ENCODE measurements around the gene SUPV3L1.
"Not testable (repeated sequence)": the region's sequence is repeated elsewhere in the genome, so short reads cannot be mapped to it uniquely, and the experiment has no call there.

The SUPV3L1 gene

DNA sequence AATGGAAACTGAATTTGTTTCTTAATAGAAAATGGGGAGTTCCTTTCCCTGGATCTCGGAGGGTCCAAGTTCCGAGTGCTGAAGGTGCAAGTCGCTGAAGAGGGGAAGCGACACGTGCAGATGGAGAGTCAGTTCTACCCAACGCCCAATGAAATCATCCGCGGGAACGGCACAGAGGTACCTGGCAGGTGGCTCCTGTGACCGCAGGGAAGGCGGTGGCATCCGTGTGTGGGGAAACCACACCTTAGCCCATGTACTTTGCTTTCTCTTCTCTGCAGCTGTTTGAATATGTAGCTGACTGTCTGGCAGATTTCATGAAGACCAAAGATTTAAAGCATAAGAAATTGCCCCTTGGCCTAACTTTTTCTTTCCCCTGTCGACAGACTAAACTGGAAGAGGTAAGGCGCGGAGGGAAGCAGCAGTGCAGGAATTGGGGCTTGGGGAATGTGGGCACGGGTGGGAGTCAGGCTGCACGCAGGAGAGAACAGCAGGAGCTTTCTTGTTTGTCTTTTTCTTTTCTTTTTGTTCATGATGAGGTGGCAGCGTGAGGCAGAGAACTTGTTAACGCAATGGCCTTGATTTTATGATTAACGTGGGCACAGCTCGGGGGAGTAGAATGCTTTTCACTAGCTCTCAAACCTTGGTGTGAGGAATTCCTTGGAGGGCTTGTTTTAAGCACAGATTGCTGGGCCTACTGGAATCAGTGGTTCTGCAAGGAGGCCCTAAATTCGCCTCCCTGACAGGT lies 52.9 kb downstream of the SUPV3L1 start:
- DNase-seq, result no peak

DNA sequence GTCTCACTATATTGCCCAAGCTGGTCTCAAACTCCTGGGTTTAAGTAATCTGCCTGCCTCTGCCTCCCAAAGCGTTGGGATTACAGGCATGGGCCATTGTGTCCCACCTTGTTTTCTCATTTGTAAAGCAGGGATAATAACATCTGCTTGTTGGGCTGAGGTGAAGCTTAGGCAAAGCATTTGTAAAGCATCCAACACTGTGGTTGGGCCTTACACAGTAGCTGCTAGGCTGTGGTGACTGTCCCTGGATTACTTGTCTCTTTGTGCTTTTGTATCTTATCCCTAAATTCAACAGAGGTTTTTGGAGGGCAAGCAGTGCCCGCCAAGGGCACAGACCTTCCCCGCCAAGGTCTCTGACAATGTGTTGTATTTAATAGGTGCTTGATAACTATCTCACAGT lies 54.4 kb downstream of the SUPV3L1 start:
- no peak for DNase-seq

DNA sequence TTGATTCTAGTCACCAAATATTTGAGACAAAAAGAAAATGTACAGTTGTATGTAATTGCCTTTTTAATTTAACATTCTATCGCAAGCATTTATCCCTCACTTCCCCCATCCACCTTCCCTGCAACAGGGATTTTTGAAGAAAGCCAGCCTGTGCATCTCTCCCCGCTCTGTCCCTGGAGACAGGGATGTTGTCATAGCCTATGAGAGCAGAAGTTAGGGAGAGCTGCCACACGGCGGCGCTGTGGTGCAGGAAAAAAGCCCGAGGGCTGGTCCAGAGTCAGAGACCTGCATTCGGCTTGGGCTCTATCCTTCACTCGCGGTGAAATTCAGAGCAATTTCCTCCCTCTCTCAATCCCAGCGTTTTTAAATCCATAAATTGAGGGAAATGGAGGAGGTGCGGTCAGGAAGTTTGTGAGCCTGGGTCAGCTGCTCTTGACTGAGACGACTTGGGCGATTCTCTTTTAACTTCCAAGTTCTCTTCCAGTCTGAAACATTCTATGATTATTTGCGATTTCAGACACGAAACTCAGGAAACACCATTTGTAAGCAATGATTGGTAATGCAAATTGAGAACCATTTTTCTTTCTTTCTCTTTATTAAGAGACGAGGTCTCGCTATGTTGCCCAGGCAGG lies 57.6 kb downstream of the SUPV3L1 start:
- DNase-seq, result peak; percentile 80

DNA sequence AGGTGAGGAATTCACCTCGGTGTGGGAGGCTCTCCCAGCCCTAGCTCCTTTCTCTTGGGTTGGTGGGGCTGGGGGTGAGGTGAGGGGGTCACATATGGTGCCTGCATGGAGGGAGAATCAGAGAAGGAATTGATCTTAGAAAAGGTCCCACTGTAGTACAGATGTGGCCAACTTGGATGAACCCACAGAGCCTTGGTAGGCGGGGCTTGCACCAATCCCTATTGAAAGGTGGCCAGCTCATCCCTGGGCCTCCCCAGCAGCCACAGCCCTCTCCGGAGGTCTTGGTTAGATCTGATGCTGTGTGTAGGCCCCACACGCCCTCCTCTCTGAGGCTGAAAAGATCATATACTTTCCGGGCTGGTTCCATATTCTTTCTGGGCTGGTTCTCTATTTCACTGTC lies 59.1 kb downstream of the SUPV3L1 start:
- no peak for DNase-seq

DNA sequence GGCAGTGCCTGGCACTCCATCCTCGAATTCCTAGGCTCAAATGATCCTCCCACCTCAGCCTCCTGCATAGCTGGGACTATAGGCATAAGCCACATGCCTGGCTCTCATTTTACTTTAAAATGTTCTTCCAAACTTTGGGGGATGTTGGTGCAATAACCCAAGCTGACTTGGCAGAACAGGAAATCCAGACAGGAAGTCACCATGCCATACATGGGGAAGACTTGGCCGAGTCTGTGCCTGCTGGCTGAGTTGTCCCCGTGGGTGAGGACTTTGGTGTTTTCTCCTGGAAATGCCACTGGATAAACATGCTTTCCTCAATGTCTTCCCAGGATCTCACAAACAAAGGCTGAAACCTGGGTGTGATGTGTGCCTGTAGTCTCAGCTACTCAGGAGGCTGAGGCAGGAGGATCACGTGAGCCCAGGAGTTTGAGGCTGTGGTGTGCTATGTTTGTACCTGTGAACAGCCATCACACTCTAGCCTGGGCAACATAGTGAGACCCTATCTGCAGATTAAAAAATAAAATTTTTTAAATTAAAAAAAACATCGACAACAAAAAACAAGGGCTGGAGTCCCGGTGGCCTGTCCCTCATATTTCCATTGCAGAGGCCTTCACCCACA lies 59.9 kb downstream of the SUPV3L1 start:
- DNase-seq, result no peak

DNA sequence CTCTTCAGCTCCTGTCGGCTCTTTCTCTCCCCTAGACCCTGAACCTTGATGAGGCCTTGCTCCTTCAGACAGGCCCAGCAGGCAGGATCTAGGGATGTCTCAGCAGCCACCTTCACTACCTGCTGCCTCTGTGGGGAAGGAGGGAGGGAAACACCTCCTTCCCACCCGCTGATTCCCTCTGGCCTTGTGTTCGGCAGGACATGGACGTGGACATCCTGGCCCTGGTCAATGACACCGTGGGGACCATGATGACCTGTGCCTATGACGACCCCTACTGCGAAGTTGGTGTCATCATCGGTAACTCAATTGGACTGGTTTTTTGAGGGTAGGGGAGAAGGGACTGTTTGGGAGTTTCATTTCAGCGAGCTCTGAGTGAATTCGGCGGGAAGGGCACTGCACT lies 60.4 kb downstream of the SUPV3L1 start:
- DNase-seq, result no peak

DNA sequence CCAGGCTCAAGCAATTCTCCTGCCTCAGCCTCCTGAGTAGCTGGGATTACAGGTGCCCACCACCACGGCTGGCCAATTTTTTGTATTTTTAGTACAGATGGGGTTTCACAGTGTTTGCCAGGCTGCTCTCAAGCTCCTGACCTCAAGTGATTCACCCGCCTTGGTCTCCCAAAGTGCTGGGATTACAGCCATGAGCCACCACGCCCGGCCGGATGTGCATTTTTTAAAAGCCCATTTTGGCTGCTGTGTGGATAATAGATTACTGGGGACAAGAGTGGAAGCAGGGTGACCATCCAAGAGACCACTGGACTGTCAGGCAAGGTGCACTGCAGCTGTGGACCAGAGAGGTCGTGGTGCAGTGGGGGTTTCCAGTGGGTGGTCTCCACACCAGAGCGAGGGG lies 61.5 kb downstream of the SUPV3L1 start:
- no peak for DNase-seq

DNA sequence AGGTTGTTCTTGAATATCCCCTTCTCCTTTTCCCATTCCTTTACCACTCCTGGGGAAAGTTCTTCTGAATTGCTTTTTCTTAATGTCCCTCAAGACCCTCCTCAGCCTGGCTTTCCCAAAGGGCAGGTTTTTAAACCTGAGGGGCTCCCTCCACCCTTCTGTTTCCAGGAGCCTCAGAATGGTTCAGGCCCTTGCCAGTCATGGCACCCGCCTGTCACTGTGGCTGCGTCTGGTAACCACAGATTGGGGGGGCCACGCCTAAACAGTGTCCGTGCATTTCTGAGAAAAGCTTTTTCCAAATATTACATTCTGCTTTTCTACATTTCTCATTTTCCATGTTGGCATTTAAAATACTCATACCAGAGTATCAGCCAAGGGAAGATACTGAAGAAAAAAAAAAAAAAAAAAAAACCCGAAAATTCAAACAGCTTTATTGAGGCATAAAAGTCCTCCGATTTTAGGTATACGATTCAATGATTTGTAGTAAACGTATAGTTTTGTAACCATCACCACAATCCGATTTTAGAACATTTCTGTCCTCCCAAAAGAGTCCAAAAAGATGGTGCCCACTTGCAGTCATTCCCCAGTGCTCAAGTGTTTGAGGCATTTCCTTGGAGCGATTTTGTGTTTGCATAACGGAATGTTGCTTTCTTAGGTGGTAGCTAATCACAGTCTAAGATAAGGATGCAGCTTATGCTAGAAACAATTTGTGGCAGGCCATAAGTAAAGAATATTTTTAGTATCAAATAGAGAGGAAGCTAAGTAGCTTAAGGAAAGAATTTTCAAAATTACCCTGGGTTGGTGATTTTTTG lies 62.2 kb downstream of the SUPV3L1 start:
- DNase-seq, result no peak

DNA sequence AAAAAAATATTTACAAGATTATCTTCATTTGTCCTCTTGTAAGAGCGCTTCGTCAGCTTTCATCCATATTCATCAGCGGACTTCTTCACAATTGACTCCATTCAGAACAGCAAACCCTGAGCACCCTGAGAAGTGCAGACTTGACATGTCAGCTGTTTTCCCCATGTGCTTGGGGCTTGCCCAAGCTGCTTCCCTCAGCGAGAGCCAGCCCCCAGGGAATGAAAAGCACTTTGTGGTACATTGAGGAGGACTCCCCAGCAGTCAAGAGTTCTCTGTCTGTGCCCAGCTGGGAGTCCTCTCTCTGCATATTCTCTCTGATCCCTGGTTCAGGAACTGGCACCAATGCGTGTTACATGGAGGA lies 62.8 kb downstream of the SUPV3L1 start:
- DNase-seq, result no peak

DNA sequence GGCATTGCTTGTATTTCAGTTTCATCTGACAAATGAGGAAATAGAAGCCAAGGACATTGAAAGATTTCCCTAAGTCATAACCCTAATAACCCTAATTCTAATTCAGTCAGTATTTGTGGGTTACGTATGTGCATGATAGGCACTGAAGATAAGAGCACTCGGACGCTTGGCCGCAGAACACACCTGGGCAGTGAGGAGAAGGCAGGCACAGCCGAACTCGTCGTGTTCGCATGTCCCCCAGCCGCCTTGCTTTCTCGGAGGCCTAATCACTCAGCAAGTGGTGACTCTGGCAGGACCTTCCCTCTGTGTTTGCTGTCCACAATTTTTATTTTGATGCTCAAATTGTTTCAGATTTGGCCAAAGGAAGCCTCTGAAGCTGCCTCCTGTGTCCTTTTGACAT lies 63.8 kb downstream of the SUPV3L1 start:
- no peak for DNase-seq

DNA sequence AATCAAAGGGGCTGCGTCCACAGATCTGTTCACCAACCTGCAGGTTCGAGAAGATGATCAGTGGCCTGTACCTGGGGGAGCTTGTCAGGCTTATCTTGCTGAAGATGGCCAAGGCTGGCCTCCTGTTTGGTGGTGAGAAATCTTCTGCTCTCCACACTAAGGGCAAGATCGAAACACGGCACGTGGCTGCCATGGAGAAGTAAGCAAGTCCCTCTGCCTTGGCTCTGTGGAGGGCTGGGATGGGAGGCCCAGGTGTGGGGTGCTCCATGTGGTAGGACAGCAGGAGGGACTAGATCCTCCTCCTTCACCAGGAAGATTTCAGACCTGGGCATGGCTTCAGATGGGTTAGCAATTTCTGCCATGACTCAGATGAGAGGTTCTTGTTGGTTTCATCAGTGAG lies 66.0 kb downstream of the SUPV3L1 start:
- no peak for DNase-seq

DNA sequence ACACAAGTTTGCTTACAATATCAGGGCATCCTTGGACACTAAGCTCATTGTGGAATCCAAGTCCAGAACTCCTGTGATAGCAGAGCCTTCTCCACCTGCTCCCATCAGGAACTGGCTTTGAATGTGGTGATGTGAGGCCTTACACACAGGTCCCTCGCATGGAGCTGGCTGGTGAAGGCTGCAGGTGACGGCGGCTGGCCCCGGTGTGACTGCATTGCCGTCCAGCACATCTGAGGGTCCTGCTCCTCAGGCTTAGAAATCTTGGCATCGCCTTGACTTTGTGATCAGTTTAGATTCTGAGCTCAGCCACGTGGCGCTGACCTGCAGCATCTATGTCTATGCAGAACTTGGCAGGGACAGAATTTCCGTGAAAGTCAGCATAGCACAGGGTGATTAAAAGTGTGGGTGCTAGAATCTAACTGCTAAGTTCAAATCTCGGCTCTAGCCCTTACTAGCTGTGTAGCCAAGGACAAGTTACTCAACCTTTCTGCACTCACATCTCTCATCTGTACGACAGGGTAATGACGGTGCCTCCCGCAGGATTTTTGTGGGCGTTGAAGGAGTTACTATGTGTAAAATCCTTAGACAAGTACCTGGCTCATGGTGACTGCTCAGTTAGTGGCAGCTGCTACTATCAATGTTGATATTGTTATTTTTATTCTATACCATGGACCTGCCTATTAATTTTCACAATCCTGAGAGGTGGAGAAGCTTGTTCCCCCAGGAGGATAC lies 66.7 kb downstream of the SUPV3L1 start:
- DNase-seq, result no peak

DNA sequence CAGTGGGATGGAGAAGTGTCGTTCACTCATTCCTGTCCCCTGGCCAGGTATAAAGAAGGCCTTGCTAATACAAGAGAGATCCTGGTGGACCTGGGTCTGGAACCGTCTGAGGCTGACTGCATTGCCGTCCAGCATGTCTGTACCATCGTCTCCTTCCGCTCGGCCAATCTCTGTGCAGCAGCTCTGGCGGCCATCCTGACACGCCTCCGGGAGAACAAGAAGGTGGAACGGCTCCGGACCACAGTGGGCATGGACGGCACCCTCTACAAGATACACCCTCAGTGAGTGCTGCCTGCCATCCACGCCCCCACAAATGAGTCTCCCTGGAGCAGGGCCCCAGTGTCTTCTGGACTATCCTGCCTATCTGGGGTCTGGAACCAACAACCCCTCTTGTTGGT lies 67.3 kb downstream of the SUPV3L1 start:
- no peak for DNase-seq

DNA sequence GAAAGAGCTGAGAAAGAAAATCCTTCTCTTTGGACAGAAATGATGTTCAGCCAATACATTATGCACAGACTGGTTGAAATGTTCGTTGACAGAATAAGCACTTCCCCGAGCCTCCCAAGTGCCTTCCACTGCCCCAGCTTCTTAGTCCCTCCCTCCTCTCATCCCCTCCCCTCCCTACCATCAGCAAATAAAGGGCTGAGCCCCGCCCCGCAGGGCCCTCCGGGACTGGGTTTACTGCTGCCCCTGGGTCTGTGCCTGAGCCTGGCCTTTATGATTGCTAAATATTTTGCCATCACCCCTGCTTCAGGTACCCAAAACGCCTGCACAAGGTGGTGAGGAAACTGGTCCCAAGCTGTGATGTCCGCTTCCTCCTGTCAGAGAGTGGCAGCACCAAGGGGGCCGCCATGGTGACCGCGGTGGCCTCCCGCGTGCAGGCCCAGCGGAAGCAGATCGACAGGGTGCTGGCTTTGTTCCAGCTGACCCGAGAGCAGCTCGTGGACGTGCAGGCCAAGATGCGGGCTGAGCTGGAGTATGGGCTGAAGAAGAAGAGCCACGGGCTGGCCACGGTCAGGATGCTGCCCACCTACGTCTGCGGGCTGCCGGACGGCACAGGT lies 68.2 kb downstream of the SUPV3L1 start:
- DNase-seq, result no peak

DNA sequence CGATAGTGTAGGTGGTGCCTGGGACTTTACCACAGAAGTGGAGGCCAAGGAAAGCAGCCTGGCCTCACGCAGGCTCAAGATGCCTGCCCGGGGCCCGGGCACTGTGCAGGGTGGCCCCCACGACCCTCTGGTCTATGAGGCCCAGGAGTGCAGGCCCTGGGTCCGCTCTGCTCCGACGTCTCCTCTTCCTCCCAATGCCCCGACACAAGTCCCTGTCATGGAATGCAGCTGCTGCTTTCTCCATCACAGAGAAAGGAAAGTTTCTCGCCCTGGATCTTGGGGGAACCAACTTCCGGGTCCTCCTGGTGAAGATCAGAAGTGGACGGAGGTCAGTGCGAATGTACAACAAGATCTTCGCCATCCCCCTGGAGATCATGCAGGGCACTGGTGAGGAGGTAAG lies 70.0 kb downstream of the SUPV3L1 start:
- DNase-seq, result no peak

DNA sequence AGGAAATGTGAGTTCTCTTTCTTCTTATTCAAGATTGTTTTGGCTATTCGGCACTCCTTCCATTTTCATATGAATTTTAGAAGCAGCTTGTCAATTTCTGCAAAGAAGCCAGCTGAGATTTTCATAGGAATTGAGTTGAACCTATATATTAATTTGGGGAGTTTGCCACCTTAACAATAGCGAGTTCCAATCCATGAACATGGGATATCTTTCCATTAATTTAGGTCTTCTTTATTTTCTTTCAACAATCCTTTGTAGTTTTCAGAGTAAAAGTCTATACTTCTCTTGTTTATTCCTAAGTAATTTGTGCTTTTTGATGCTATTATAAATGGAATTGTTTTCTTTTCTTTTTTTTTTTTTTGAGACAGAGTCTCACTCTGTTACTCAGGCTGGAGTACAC lies 71.4 kb downstream of the SUPV3L1 start:
- DNase-seq, result not testable (repeated sequence)

DNA sequence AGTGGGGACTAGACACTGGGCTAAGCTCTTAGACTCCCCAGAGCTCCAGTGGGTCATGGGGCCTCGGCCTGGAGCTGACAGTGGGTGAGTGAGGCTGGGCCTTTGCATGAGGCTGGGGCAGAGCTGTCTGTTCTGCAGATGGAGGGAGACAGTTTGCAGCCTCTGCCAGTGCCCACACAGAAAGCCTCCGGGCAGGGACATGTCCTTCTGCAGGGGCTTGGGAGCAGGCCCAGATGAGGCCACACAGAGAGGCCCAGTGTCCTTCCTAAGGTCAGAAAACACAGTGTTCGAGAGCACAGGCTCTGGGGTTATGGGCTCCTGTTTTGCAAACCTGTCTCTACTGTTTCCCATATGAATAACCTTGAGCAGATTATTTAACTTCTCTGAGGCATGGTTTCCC lies 73.1 kb downstream of the SUPV3L1 start:
- no peak for DNase-seq

DNA sequence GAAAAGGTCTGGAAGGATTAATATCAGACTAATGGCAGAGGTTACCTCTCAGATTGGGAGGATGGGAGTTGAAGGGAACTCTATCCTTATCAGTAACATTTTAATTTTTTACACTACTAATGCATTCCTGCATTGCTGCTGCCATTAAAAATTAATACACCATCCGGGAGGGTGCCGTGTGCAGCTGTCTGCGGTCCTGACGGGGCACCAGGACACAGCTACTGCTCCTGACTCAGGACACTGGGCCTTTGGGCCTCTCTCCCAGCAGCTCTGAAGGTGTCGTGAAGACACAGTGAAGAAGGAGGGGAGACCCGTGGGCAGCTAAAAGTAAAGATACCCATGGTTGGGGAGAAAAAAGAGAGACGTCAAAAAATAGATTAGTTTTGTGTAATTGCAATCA lies 74.8 kb downstream of the SUPV3L1 start:
- no peak for DNase-seq

Measured in KG1 (cell line).